RKO (cell line): ENCODE measurements around the gene AK8.

ENCODE experiments used
- DNase-seq: peaks from one replicate; pipeline ENCODE4 v3.0.0-alpha.2; 2016; ENCODE audit warnings: low spot score

Gene AK8, protein sequence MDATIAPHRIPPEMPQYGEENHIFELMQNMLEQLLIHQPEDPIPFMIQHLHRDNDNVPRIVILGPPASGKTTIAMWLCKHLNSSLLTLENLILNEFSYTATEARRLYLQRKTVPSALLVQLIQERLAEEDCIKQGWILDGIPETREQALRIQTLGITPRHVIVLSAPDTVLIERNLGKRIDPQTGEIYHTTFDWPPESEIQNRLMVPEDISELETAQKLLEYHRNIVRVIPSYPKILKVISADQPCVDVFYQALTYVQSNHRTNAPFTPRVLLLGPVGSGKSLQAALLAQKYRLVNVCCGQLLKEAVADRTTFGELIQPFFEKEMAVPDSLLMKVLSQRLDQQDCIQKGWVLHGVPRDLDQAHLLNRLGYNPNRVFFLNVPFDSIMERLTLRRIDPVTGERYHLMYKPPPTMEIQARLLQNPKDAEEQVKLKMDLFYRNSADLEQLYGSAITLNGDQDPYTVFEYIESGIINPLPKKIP

GRCh38 chr9:132877824-132878694 lies at the start of gene AK8:
AK8 (minus strand) TSS chr9:132878284; CDS start chr9:132878255, 29 bp downstream.
- peak; percentile 87 for DNase-seq

DNA sequence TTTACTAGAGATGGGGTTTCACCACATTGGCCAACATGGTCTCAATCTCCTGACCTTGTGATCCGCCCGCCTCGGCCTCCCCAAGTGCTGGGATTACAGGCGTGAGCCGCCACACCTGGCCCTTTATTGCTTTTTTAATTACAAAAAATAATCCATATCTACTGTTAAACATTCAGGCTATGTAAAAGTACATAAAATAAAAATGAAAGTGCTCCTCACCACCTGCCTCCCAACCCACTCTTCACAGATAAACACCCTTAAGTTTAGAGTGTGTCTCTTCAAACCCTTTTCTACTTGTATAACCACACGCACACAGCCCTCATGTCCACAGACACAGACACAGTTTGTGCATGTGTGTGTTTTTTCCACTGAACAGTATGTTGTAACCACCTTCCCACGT lies 49.6 kb upstream of the AK8 start:
- DNase-seq, result no peak

GRCh38 chr9:132923346-132923902 lies 45.3 kb upstream of the AK8 start:
- DNase-seq, result no peak

DNA sequence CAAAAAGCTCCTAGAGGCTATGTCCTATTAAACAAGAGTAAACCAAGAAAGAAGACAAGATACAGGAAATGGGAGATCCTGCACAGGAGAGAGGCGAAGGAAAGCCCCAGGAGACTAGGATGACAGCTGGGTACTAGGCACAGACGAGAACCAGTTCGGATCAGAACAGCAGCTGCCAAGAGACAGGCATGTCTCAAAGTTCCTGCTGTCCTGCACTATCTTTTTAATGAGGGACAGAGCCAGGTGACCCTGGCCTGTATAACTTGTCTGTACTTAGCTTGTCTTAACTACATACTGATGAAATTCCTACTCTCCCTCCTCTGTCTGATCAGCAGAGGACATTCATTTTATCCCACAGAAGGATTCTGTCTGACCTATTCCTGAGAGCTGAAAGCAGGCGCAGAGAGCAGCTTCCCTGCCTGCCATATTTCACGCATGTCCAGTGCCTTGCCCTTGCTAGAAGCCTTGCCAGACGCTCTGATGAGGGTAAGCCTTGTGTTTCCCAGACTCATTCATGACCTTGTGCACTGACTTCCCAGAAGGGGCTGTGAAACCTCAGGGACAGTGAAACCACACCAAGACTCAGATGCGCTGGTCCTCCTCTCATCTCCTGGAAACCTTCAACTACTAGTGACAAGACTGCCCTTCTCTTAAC lies 41.7 kb upstream of the AK8 start:
- no peak for DNase-seq

DNA sequence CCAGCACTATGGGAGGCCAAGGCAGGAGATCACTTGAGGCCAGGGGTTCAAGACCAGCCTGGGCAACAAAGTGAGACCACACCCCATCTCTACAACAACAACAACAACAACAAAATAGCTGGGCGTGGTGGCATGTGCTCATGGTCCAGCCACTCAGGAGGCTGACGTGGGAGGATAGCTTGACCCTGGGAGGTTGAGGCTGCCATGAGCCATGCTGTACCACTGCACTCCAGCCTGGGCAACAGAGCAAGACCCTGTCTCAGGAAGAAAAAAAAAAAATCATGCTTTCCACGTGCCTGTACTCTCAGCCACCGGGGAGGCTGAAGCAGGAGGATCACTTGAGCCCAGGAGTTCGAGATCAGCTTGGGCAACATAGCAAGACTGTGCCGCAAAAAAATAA lies 36.8 kb upstream of the AK8 start:
- DNase-seq, result no peak

GRCh38 chr9:132912131-132912530 lies 34.0 kb upstream of the AK8 start:
- DNase-seq, result no peak

DNA sequence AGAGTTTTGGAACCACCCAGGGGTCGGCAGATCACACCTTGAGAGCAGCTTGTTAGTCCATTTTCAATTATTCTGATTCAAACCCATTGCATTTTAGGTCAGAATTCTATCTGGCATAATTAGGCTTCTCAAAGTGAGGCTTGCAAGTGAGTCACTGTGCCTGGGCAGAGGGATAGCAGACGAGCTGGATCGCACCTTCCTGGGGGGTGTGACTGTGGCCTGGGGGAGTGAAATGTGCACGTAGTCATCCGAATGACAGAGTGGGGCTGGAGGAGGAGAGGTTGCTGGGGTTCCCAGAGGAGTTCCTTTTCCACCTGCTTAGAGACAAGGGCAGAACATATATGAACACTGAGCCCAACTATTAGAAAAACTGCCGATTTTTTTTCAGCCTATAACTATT lies 32.3 kb upstream of the AK8 start:
- DNase-seq, result no peak

- no peak for DNase-seq
These were observed 31.2 kb upstream of the AK8 start for GRCh38 chr9:132909311-132909710.

DNA sequence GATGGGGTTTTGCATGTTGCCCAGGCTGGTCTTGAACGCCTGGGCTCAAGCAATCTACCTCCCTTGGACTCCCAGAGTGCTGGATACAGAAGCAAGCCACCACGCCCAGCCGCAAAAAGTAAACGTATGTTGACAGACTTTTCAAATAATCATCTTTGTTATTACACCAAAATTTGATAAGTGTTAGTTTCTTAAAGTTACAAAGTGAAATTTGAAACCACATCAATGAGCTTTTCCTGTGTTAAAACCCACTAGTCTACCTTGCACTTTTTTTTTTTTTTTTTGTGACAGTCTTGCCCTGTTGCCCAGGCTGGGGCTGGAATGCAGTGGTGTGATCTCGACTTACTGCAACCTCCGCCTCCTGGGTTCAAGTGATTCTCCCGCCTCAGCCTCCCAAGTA lies 30.6 kb upstream of the AK8 start:
- DNase-seq, result no peak

- DNase-seq, result no peak
These were observed 27.6 kb upstream of the AK8 start for GRCh38 chr9:132905726-132906125.

DNA sequence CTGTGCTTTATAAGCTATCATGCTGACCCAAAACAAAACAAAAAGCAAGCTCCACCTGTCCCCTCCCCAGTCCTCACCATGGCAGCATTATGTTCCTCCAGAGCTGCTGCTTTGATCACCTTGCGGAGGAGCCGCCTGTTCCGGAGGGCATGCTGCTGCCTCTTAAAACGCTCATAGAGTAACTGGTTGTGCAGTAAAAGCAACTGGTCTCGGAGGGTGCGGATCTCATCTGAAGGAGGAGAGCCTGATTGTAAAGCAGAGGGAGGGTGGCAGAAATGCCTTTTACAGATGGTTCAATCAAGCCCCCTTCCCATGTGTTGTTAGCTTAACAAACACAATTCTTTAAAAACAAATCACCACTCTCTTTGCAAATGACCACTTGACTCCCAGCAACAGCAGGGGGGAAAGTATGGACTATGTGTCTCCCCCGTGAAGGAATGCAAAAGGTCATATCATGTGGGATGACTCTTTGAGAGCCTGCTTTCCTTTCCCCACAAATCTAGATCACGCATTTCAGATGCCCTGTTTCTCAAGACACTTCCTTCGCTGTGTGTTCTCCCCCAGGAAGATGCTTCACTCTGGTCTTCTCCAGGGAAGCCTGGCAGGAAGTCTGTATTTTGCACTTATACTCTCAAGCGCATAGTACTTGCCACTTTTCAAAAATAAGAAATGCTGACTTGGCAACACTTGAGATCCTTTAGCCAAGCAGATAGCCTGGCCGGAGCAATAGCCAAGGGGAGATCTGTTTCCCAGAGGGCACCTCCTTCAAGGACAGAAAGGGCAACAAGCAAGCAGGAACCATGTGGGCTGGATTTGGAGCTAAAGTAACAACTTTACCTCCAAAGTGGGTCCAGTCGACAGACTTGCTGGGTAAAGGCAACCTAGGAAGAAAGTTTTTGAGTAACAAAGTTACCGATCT lies 25.7 kb upstream of the AK8 start:
- no peak for DNase-seq

- peak; percentile 96 for DNase-seq
These were observed 24.1 kb upstream of the AK8 start for GRCh38 chr9:132901858-132902831.

- no peak for DNase-seq
These were observed 20.0 kb upstream of the AK8 start for GRCh38 chr9:132898051-132898450.

- DNase-seq, result no peak
These were observed 18.8 kb upstream of the AK8 start for GRCh38 chr9:132896906-132897305.

- DNase-seq, result no peak
These were observed 18.2 kb upstream of the AK8 start for GRCh38 chr9:132896264-132896663.

DNA sequence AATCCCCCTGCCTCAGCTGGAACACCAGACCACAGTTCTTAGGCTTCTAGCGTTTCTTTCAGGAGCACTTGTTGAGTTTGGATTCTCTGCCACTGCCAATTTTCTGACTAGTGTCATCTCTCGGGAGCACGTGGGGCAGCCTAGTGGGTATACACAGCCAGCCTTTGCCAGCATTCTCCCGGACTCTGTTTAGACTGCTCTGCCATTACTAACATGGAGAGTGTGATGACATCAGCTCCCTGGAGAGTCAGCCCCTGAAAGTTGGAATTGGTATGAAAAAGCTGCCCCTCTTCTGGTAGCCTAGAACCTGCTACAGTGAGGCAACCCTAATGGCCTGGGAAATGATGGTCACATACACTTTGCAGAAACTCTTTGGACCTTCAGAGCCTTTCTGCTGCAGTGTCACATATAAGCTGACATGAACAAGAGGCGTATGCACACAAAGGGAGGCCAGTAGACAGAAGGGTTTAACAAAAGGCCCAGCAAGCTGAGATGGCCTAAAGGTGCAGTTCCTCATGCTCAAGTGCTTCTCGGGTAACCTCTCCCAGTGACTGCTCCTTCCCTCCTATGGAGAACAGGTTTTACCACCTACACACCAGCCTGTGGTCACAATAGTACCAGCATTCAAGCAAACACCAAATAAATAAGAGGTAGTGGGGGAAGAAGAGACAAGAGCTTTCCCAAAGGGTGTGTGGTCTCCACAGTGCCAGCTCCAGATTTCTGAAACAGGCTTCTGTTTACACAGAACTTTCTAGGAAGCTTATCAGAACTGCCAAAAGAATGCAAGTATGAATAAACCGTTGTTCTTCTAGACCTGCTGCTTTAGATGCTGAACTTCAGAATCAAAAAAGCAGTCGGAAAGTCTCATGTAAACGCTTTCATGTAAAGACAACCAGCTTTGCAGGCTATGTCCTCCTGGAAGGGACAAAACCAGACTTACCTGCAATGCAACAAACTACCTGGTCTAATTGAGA lies 17.1 kb upstream of the AK8 start:
- no peak for DNase-seq

- DNase-seq, result no peak
These were observed 16.3 kb upstream of the AK8 start for GRCh38 chr9:132894346-132894745.

- no peak for DNase-seq
These were observed 14.3 kb upstream of the AK8 start for GRCh38 chr9:132892400-132892799.

DNA sequence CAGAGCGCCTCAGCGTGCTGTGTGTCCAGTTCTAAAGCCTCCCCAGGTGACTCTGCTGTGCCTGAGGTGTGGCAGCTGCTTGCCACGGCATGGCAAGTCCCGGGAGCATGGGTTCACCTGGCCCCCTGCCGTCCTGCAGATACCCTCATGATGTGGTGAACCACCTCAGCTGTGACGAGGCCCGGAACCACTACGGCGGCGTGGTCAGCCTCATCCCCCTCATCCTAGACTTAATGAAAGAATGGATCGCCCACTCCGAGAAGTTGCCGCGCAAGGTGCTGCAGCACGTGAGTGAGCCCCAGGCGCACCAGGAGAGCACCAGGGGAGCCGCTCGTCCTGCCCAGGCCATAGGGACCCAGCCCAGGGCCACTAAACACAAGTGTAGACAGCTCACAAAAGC lies 10.1 kb upstream of the AK8 start:
- no peak for DNase-seq
